GM10248 (cell line): Measurements from ENCODE around the gene SORL1-AS1.
A peak's percentile ranks its signal among the peaks of the same experiment; 100 is the strongest.

ENCODE experiments used
- CTCF ChIA-PET: fragments of 300-600 bp; sonication (Branson Sonifier 250); formaldehyde crosslinking; extraction: SDS; loops from one replicate; lab custom pipeline; 2021; ENCODE audit warnings: antibody characterized with exemption; lab: Yijun Ruan, JAX
- POLR2A ChIA-PET: fragments of 350-650 bp; sonication (Branson Sonifier 250); formaldehyde crosslinking; extraction: SDS; loops from one replicate; lab custom pipeline; 2020; ENCODE audit warnings: antibody characterized with exemption; lab: Yijun Ruan, JAX
- DNase-seq: peaks from one replicate; pipeline ENCODE4 v3.0.0; 2012; ENCODE audit errors: extremely low spot score
- CTCF ChIP-seq: IDR thresholded peaks from 2 replicates; pipeline ENCODE4 v1.5.1; 2012; ENCODE audit warnings: mild to moderate bottlenecking, low read depth; ENCODE audit errors: extremely low read depth, missing control alignments, control extremely low read depth

Gene SORL1-AS1

GRCh38 chr11:121426476-121427399, 26.0 kb downstream of the SORL1-AS1 start:
- peak; percentile 37 for TF ChIP-seq CTCF
- peak; percentile 68 for DNase-seq
- ChIA-PET CTCF (interaction anchor here (0.6 to 1.4 kb wide), 12 partner anchors 10 to 109 kb away, joined by 3 to 13 read pairs (median 3); no protein-coding TSS in a partner anchor), POLR2A (interaction anchor here (0.6 kb wide), 1 partner anchor 20 kb away, joined by 3 read pairs; no protein-coding TSS in a partner anchor)

DNA sequence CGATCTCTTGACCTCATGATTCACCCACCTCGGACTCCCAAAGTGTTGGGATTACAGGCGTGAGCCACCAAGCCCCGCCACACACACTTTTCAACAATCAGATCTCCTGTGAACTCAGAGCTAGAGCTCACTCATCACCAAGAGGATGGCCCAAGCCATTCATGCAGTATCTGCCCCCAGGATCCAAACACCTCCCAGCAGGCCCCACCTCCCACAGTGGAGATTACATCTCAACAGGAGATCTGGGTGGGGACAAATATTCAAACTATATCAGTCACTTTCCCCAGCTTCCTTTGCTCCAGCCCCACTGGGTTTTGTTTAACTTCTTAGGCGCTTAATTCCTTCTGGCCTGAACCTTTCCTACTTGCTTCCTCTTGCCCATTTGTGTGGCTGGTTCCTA, 26.9 kb downstream of the SORL1-AS1 start:
- no peak for DNase-seq
- TF ChIP-seq CTCF: no peak
- ChIA-PET POLR2A (no interaction called here), CTCF (interaction anchor here (0.9 kb wide), 1 partner anchor 16 kb away, joined by 3 read pairs; no protein-coding TSS in a partner anchor)

DNA sequence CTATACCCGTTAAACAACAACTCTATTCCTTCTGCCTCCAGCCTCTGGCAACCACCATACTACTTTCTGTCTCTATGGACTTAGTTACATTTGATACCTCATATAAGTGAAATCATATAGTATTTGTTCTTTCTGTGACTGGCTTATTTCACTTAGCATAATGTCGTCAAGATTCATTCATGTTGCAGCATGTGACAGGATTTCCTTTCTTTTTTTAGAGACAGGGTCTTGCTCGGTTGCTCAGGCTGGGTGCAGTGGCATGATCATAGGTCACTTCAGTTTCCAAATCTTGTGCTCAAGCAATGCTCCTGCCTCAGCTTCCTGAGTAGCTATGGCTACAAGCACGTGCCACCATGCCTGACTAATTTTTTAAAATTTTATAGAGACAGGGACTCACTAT, 30.1 kb downstream of the SORL1-AS1 start:
- no peak for TF ChIP-seq CTCF
- no peak for DNase-seq
- ChIA-PET POLR2A (no interaction called here), CTCF (interaction anchor here (2.4 kb wide), 1 partner anchor 12 kb away, joined by 8 read pairs; no protein-coding TSS in a partner anchor)

DNA sequence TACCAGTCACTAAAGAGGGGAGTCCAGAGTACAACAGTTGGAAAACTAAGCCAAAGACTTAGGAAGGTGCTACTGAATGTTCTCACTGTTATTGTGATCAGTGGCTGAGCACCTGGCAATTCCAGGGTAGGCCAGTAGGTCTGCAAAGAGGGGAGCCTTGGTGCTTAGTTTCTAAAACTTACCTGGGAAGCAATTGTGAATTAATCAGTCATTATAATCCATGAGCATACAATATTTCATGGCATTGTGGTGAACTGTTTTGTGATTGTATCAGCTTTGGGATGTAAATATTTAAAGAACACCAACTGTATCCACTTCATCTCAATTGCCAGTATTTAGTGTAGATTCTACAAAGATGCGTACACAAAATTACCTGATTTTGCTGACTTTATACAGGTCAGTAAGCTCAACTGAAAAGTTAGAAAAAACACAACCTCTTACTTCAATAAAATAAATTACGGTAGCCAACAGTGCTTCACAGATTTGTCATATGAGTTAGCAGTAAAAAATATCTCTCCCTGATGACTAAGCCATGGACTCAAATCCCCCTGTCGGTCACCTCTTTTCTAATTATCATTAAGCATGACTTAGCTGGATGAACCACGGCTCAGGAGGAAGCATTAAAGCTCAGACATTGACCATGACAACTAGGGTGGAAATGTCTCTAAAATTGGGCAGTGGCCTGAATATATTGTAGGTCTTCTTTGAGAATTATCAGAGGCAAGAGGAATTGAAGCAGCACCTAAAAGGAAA, 31.4 kb downstream of the SORL1-AS1 start:
- no peak for DNase-seq
- ChIA-PET POLR2A (no interaction called here), CTCF (interaction anchor here (0.8 to 2.4 kb wide), 4 partner anchors 8 to 62 kb away, joined by 3 to 8 read pairs (median 3); no protein-coding TSS in a partner anchor)
- no peak for TF ChIP-seq CTCF

GRCh38 chr11:121420398-121420797, 32.4 kb downstream of the SORL1-AS1 start:
- no peak for TF ChIP-seq CTCF
- DNase-seq: no peak
- ChIA-PET CTCF (interaction anchor here (0.8 to 2.4 kb wide), 6 partner anchors 9 to 171 kb away, joined by 3 to 8 read pairs (median 4); no protein-coding TSS in a partner anchor), POLR2A (no interaction called here)

DNA sequence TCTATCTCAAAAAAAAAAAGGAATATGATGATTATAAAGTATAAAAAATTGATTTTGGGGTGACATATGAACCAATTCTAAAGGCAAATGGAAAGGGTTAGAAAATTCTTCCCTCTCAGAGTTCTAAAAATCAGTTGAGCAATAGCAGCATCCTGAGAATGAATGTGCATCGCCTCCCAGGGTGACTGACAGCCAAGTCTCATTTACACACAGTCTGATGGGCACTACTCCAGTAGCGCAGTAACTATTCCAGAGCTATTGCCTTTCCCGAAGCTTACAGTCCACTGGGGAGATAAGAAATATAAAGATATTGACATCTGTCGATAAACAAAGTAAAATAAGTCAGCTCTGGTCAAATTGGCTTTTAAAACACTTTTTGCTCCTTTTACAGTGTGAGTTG, 32.9 kb downstream of the SORL1-AS1 start:
- CTCF ChIA-PET: interaction anchor here (1.0 to 1.6 kb wide), 5 partner anchors 10 to 172 kb away, joined by 3 to 8 read pairs (median 3); no protein-coding TSS in a partner anchor
- DNase-seq: no peak
- POLR2A ChIA-PET: no interaction called here
- TF ChIP-seq CTCF: no peak
